Gastrocnemius medialis (tissue), 4 donors: Measurements from ENCODE around the gene ACP6.

Source experiments
- CTCF ChIP-seq, 5 experiments: fragments of 450-650 bp in 3 of 5; fragments of 200-600 bp in 2 of 5; sonication (generic) in 2 of 5; IDR thresholded peaks in 4 of 5; conservative IDR thresholded peaks in 1 of 5; 1 replicate in 4 of 5; 2 replicates in 1 of 5; pipeline ENCODE4 v1.5.1; 2016 to 2019; ENCODE audit warnings: antibody characterized with exemption in 5 of 5, mild to moderate bottlenecking in 3 of 5, moderate library complexity in 3 of 5
- POLR2A ChIP-seq, 2 donors: fragments of 450-650 bp; IDR thresholded peaks; one replicate each; pipeline ENCODE4 v1.6.1; 2017; ENCODE audit warnings: antibody characterized with exemption in 2 of 2, mild to moderate bottlenecking in 2 of 2, moderate library complexity in 2 of 2

GRCh38 chr1:147700042-147701006 is 30.0 kb upstream of the ACP6 start:
- TF ChIP-seq CTCF (IDR thresholded peaks at IDR 0.05 in 4 of 5, conservative IDR thresholded peaks at IDR 0.05 in 1 of 5) (peak; percentile 49 to 80 (median 69)), POLR2A (IDR thresholded peaks at IDR 0.05) (no peak)
